Activated B cell treated with CpG ODN at 0.5 μM for 24 hours (primary cell): ENCODE data around the gene SLC6A6. TPM values are rescaled to one million over a fixed set of nuclear protein-coding genes. Genes with fewer than 3 reads are reported as not detected.

Experiments
- ATAC-seq: fragments of 200-7000 bp; cut with Tn5 transposase; one replicate; pipeline ENCODE4 v1.10.0; 2021; ENCODE audit warnings: low read depth, mild to moderate bottlenecking, moderate library complexity
- CTCF ChIA-PET: fragments of 350-600 bp; sonication (Branson Sonifier 250); formaldehyde crosslinking; loops from one replicate; lab custom pipeline; 2021; ENCODE audit warnings: antibody characterized with exemption; lab: Charles Lee
- POLR2A ChIA-PET: fragments of 350-600 bp; sonication (Branson Sonifier 250); formaldehyde crosslinking; loops from one replicate; lab custom pipeline; 2021; ENCODE audit warnings: antibody characterized with exemption; lab: Charles Lee
- DNase-seq: peaks from one replicate; pipeline ENCODE4 v3.0.0; 2022
- H3K27ac Mint-ChIP-seq: one replicate; pipeline ENCODE4 v1.8.0; 2020; ENCODE audit warnings: mixed read lengths
- H3K27me3 Mint-ChIP-seq: one replicate; pipeline ENCODE4 v1.8.0; 2021; ENCODE audit warnings: mixed read lengths
- H3K36me3 Mint-ChIP-seq: one replicate; pipeline ENCODE4 v1.8.0; 2021; ENCODE audit warnings: low read depth, mixed read lengths
- H3K4me1 Mint-ChIP-seq: one replicate; pipeline ENCODE4 v1.8.0; 2021; ENCODE audit warnings: mixed read lengths
- H3K4me3 Mint-ChIP-seq: one replicate; pipeline ENCODE4 v1.8.0; 2020; ENCODE audit warnings: mild to moderate bottlenecking, mixed read lengths
- H3K9me3 Mint-ChIP-seq: one replicate; pipeline ENCODE4 v1.8.0; 2020; ENCODE audit warnings: mixed read lengths
- CTCF ChIP-seq: fragments of 200-600 bp; IDR thresholded peaks from one replicate; pipeline ENCODE4 v1.8.0; 2022; ENCODE audit warnings: antibody characterized with exemption, mild to moderate bottlenecking
- intact Hi-C: fragments of 100-400 bp; cut with micrococcal nuclease; formaldehyde crosslinking; loops from one replicate; pipeline ENCODE4 v1.15.1; 2024
- total RNA-seq: library from RNA; stranded (reverse); gene quantifications from 2 replicates; pipeline ENCODE4 v1.2.3, GENCODE V29; 2022

The SLC6A6 gene
- total RNA-seq, 1 donor from 2014 or later = 67.3 TPM

GRCh38 chr3:14502472-14502871 lies 100.1 kb downstream of the SLC6A6 start:
- intact Hi-C loops = no loop called here
- no peak for ATAC-seq
- POLR2A ChIA-PET = no interaction called here

GRCh38 chr3:14503033-14503705 lies 100.8 kb downstream of the SLC6A6 start:
- no peak overlapping the region for H3K27ac Mint-ChIP-seq
- peaks cover 6% of the 10 kb centered on the region for H3K27me3 Mint-ChIP-seq
- TF ChIP-seq CTCF = no peak
- peaks cover 10% of the 10 kb centered on the region for H3K9me3 Mint-ChIP-seq
- ATAC-seq (no peak), DNase-seq (no peak)
- no peaks in the 10 kb centered on the region for H3K36me3 Mint-ChIP-seq
- POLR2A ChIA-PET = no interaction called here
- intact Hi-C loops = no loop called here
- no peak overlapping the region for H3K4me3 Mint-ChIP-seq
- H3K4me1 Mint-ChIP-seq = no peaks in the 10 kb centered on the region
- CTCF ChIA-PET = no interaction called here

More at GRCh38 chr3:14502472-14502871, 100.1 kb downstream of the SLC6A6 start:
- Mint-ChIP-seq H3K9me3 (peaks cover 10% of the 10 kb centered on the region), H3K27ac (no peak overlapping the region), H3K36me3 (no peaks in the 10 kb centered on the region), H3K27me3 (peaks cover 6% of the 10 kb centered on the region), H3K4me1 (no peaks in the 10 kb centered on the region), H3K4me3 (no peak overlapping the region)
- no peak for TF ChIP-seq CTCF
- DNase-seq = no peak
- CTCF ChIA-PET = no interaction called here

GRCh38 chr3:14503706-14504065 lies 101.3 kb downstream of the SLC6A6 start:
- intact Hi-C loops = no loop called here
- TF ChIP-seq CTCF = no peak
- H3K4me3 Mint-ChIP-seq = no peak overlapping the region
- CTCF ChIA-PET = no interaction called here
- H3K27me3 Mint-ChIP-seq = peaks cover 6% of the 10 kb centered on the region
- ATAC-seq (no peak), DNase-seq (no peak)
- POLR2A ChIA-PET = no interaction called here
- H3K27ac Mint-ChIP-seq = no peak overlapping the region
- no peaks in the 10 kb centered on the region for H3K4me1 Mint-ChIP-seq
- H3K36me3 Mint-ChIP-seq = no peaks in the 10 kb centered on the region
- H3K9me3 Mint-ChIP-seq = peaks cover 10% of the 10 kb centered on the region

- TF ChIP-seq CTCF = no peak
- H3K9me3 Mint-ChIP-seq = peaks cover 10% of the 10 kb centered on the region
- H3K36me3 Mint-ChIP-seq = no peaks in the 10 kb centered on the region
- DNase-seq (peak; percentile 4), ATAC-seq (no peak)
- intact Hi-C loops = no loop called here
- H3K27me3 Mint-ChIP-seq = peaks cover 8% of the 10 kb centered on the region
- H3K4me3 Mint-ChIP-seq = no peak overlapping the region
- H3K4me1 Mint-ChIP-seq = no peaks in the 10 kb centered on the region
- ChIA-PET POLR2A (no interaction called here), CTCF (no interaction called here)
- H3K27ac Mint-ChIP-seq = no peak overlapping the region
Measured at GRCh38 chr3:14505001-14505802, 102.8 kb downstream of the SLC6A6 start.

GRCh38 chr3:14505803-14506500 lies 103.5 kb downstream of the SLC6A6 start:
- intact Hi-C loops = no loop called here
- Mint-ChIP-seq H3K27me3 (peaks cover 8% of the 10 kb centered on the region), H3K4me1 (no peaks in the 10 kb centered on the region), H3K9me3 (peaks cover 9% of the 10 kb centered on the region), H3K27ac (no peak overlapping the region), H3K4me3 (no peak overlapping the region), H3K36me3 (no peaks in the 10 kb centered on the region)
- ChIA-PET POLR2A (no interaction called here), CTCF (no interaction called here)
- TF ChIP-seq CTCF = no peak
- DNase-seq (no peak), ATAC-seq (no peak)
